HG03520 (cell line): Measurements from ENCODE around the gene PDE4D.
"Not testable (repeated sequence)": the region's sequence is repeated elsewhere in the genome, so short reads cannot be mapped to it uniquely, and the experiment has no call there.

ENCODE experiments used
- ATAC-seq: cut with Tn5 transposase; IDR thresholded peaks from one replicate; pipeline ENCODE4 v1.9.1; 2021; ENCODE audit warnings: mild to moderate bottlenecking, moderate library complexity; ENCODE audit not compliant: unreplicated experiment

The PDE4D gene

DNA sequence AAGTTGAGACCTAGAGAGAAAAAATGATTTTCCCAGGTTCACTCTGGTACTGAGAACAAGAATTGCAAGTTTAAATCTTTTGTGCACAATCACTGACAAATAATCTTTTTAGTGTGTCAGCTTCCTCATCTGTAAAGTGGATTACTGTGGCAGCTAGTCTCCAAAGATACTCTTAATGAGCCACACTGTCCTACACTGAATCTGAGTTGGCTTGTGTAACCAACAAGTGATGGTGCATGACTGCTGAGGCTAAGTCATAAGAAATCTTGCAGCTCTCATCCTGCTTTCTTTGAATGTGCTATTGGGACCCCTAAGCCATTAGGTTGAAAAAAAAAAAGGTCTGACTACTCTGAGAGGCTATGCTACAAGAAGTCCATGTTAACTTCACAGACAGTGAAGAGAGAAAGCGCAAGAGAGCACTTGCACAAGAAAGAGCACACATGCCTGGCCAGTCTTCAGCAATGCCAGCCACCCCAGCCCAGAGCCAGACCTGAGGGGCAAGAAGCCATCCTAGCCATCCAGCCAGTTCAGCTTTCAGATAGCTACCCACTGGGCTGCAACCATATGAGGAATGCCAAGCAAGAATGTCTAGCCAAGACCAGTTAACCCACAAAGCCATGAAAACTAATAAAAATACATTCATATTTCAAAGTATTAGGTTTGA is 891.2 kb downstream of the PDE4D start:
- no peak for ATAC-seq

GRCh38 chr5:59001716-59002115 is 891.8 kb downstream of the PDE4D start:
- ATAC-seq = no peak

GRCh38 chr5:59001154-59001553 is 892.4 kb downstream of the PDE4D start:
- ATAC-seq = no peak

DNA sequence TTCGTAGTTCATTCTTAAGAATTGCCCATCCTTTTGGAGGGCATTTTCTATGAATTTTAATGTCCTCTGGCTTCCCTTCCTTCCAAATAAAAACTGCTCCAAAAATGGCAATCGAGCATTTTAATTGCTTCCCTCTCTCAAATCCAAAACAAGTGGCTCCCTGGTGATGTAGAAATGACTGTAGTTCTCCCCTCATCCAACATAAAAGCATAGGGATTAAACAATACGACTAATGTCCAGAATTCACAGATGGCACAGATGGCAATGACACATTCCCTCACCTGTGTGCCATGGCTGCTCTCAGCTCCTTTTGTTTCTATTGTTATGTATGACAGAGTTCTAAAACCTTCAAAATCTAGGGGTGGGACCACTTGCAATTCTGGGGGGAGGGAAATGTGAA is 893.3 kb downstream of the PDE4D start:
- no peak for ATAC-seq

DNA sequence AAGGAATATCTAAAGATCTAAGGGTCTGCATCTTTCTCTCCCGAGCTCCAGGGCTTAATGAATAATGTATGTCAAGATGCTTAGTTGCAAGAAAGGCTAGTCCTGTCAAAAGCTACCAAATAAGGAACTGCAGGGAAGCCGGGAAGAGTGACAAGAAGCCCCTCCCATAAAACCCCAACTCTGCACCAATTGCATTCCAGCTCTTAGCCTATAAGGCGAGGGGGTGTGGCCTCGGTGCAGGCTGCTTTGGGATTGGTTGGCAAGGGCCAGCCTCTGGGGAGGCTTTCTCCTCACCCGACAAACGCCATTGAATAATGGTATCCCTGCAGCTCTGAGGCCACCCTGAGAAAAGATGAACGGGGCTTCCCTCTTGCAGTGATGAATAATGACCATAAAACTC is 893.7 kb downstream of the PDE4D start:
- no peak for ATAC-seq

DNA sequence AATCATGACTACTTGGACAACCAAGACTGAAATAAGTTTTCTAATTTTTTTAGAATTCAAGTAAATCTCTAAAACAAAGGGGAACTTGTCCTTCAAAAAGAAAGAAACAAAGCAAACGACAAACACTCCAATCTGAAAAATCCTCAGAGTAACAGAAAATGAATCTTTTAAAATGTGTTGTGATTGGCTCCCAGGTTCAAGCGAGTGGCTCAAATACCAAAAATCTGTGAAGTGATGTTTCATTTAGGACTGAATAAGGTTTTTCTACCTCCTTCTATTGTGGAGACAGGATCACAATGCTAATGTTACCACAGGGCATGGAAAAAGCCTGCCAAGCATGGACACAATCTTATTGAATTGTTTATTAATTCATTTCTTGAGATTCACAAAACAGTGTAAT is 895.0 kb downstream of the PDE4D start:
- ATAC-seq = no peak

GRCh38 chr5:58995779-58996178 is 897.7 kb downstream of the PDE4D start:
- not testable (repeated sequence) for ATAC-seq

- ATAC-seq = no peak
Observed at GRCh38 chr5:58993461-58993860, 900.1 kb downstream of the PDE4D start.

- no peak for ATAC-seq
Observed at GRCh38 chr5:58988938-58989337, 904.6 kb downstream of the PDE4D start.

GRCh38 chr5:58987193-58987592 is 906.3 kb downstream of the PDE4D start:
- no peak for ATAC-seq

DNA sequence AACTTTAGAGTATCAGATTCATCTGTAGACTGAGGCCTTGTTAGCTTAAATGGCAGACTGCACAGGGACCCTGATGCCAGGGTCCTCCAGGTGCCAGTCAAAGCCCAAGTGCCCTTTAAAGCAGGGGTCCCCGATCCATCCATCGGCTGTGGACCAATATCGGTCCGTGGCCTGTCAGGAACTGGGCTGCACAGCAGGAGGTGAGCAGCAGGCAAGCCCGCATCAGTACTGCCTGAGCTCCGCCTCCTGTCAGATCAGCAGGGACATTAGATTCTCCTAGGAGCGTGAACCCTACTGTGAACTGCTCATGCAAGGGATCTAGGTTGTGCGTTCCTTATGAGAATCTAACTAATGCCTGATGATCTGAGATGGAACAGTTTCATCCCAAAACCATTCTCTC is 907.2 kb downstream of the PDE4D start:
- ATAC-seq = no peak

DNA sequence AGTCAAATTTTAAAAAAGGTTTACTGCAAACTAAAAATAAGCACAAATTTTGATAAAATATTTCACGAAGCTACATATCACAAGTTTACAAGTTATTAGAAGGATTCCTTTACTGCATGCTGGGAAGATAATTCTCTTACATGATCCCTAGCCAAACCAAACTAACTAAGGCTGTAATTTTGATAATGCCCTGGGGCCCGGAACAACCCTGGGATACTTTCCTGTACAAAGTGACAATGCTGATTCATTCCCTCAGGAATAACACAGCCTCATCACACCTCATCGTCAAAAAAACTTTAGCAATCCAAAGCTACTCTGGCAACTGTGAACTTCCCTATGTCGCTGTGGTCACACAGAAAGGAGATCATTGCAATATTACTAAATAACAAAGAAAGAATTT is 907.8 kb downstream of the PDE4D start:
- no peak for ATAC-seq

DNA sequence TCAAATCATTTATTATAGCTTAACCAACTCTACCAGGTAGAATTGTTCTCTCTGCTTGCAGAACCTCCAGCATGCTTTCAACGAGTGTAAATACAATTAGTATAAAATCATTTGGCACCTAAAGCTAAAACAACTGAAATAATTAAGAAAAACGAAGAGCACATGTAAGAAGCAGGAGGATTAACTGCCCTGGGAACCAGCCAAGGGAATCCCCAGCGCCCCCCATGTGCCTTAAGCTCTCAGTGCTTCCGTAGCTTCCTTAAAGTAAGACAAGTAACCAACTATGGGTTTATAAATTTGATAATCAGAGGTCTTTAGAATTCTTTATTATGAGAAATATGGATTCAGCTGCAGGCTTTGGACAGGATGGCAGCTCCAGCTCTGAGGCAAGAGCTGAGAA is 908.2 kb downstream of the PDE4D start:
- ATAC-seq = no peak

GRCh38 chr5:58983526-58984452 is 909.7 kb downstream of the PDE4D start:
- ATAC-seq = no peak

DNA sequence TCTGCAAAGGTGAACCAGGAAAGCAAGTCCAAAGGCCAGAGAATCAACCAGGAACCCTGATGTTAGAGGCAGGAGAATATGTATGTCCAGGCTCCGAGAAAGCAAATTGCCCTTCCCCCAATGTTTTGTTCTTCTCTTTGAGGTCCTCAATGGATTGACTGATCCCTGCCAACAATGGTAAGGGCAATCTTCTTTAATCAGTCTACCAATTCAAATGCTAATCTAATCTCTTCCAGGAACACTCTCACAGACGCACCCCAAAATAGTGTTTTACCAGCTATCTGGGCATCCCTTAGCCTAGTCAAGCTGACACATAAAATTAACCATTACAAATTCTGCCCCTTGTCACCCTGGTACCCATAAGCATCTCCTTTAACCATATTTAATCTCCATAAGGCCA is 912.6 kb downstream of the PDE4D start:
- no peak for ATAC-seq

- ATAC-seq = no peak
Observed at GRCh38 chr5:58979090-58979489, 914.4 kb downstream of the PDE4D start.

- no peak for ATAC-seq
Observed at GRCh38 chr5:58974601-58975000, 918.9 kb downstream of the PDE4D start.

DNA sequence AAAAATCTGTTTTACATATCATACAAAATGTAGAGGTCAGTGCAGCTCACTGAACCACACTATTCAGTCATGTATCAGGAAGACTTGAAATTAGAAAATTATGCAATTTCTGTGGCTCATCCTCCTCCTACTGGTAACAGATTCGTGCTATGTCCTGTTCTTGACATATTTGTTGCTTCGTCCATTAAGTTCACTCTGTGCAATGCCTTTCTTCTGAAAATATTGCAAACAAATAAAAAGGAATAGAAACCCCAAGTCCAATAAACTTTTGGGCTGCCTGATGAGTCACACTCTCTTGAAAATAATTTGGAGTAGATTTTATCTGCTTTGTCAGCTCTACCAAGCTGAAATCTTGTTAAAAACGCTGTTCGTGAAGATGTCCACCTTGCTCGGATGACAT is 919.4 kb downstream of the PDE4D start:
- no peak for ATAC-seq

DNA sequence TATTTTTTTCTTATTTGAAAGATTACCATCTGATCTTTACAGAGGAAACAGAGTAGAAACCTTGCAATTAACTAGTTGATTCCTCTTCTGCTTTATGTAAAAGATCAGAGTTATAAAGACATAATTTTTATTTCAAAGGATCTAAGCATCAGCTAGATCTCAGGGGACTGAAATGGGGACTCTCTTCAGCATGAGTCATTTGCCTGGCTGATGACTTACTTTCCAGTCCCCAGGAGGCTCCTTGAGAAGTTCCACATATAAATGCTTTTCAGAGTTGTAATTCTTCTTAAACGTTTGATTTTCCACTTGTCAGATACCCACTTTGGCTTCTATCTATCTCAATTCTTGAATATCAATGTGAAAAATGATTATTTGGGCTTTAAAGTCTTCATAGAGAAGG is 921.2 kb downstream of the PDE4D start:
- no peak for ATAC-seq

GRCh38 chr5:58970766-58971165 is 922.8 kb downstream of the PDE4D start:
- no peak for ATAC-seq

DNA sequence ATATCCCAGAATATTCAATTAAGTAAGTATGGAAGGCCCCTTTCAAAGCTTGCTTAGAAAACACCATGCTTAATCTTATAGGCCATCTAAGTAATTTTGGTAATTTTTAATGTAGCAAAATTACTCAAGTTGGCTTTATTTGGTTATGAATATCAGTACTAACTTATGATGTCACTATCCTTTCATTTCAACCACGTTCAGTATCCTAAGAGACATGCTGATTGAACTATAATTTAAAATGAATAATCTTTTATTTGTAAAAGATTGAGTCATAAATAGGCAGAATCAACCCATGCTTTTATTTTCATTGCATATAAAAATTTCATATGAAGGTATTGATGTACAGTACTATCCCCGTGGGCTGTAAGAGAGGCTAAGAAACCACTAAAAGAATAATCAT is 923.7 kb downstream of the PDE4D start:
- ATAC-seq = no peak

- ATAC-seq = no peak
Observed at GRCh38 chr5:58969253-58969652, 924.3 kb downstream of the PDE4D start.
